Heart left ventricle (tissue), 16 donors: ENCODE data around the gene COPZ1. TPM values are rescaled to one million over a fixed set of nuclear protein-coding genes. Genes with fewer than 3 reads are reported as not detected.

Source experiments
- ATAC-seq, 4 donors: fragments of 200-7000 bp; cut with Tn5 transposase; one replicate each; pipeline ENCODE4 v1.9.1; 2020 to 2022; ENCODE audit warnings: moderate library complexity in 4 of 4, mild to moderate bottlenecking in 3 of 4, moderate number of reproducible peaks in 1 of 4
- DNase-seq, 5 donors: peaks; one replicate each; pipeline ENCODE4 v3.0.0-alpha.2; 2020
- H3K27ac ChIP-seq, 12 donors: fragments of 200-600 bp; sonication (generic) in 4 of 12; one replicate each; pipeline versions ENCODE4 v1.5.0 to v1.8.0; 2016 to 2022; ENCODE audit warnings: mild to moderate bottlenecking in 2 of 12
- H3K27me3 ChIP-seq, 9 donors: fragments of 200-600 bp; sonication (generic) in 2 of 9; one replicate each; pipeline versions ENCODE4 v1.5.1 to v1.8.0; 2016 to 2022; ENCODE audit warnings: mild to moderate bottlenecking in 3 of 9
- H3K36me3 ChIP-seq, 9 donors: fragments of 200-600 bp; sonication (generic) in 2 of 9; one replicate each; pipeline versions ENCODE4 v1.5.0 to v1.8.0; 2018 to 2022; ENCODE audit warnings: mild to moderate bottlenecking in 2 of 9
- H3K4me1 ChIP-seq, 12 donors: fragments of 200-600 bp; sonication (generic) in 4 of 12; one replicate each; pipeline versions ENCODE4 v1.5.0 to v1.8.0; 2016 to 2022; ENCODE audit warnings: mild to moderate bottlenecking in 3 of 12
- H3K4me3 ChIP-seq, 12 donors: fragments of 200-600 bp; sonication (generic) in 4 of 12; one replicate each; pipeline versions ENCODE4 v1.5.0 to v1.8.0; 2017 to 2022; ENCODE audit warnings: mild to moderate bottlenecking in 9 of 12, moderate library complexity in 4 of 12
- H3K9me3 ChIP-seq, 12 donors: fragments of 200-600 bp; sonication (generic) in 4 of 12; one replicate each; pipeline versions ENCODE4 v1.5.0 to v1.8.0; 2016 to 2022; ENCODE audit warnings: mild to moderate bottlenecking in 1 of 12
- CTCF ChIP-seq, 12 donors: fragments of 200-600 bp; sonication (generic) in 4 of 12; IDR thresholded peaks; one replicate each; pipeline versions ENCODE4 v1.5.0 to v1.8.0; 2018 to 2022; ENCODE audit warnings: antibody characterized with exemption in 12 of 12, mild to moderate bottlenecking in 5 of 12
- POLR2A ChIP-seq, 2 donors: fragments of 450-650 bp; IDR thresholded peaks; one replicate each; pipeline ENCODE4 v1.6.1; 2017; ENCODE audit warnings: antibody characterized with exemption in 2 of 2, mild to moderate bottlenecking in 2 of 2, moderate library complexity in 2 of 2
- WGBS, 4 donors: extraction: QIAGEN DNeasy Blood & Tissue Kit in 2 of 4; methylation state at CpG; one replicate each; pipeline versions ENCODE4 v1.1.5 to v1.1.7; 2013 to 2018; 5-methylcytosine and 5-hydroxymethylcytosine counted together
- intact Hi-C, 10 donors: fragments of 100-400 bp; cut with DNase I; formaldehyde crosslinking; loops; one replicate each; pipeline versions ENCODE4 v1.11.1 to v1.14.2; 2022
- long read RNA-seq, 3 donors: library from polyadenylated mRNA; unstranded; transcript quantifications; one replicate each; pipeline ENCODE4 v2.0.0, GENCODE V29; 2020 to 2021
- polyA plus RNA-seq, 2 donors: library from polyadenylated mRNA; stranded (reverse); fragments of 200-250 nt; gene quantifications; one replicate each; pipeline ENCODE4 v1.2.3, GENCODE V29; 2013
- total RNA-seq, 9 donors: library from RNA; depleted of rRNA in 2 of 9; stranded (reverse); fragments of >200 nt in 2 of 9; fragmentation: NEBNext Ultra II Directional in 3 of 9; extraction: Animal tissue kit (Norgen Biotek cat#: 25700) in 3 of 9; gene quantifications; one replicate each; pipeline versions ENCODE4 v1.1.0 to v1.2.4, GENCODE V29; 2016 to 2023
- donor health status: ischemic (EF 13 %, LVEDD 7.1; RV severe dilation, severe dysfunction).
- donor health status: healthy with polysubstance abuse.
- donor health status: DM: no; HTN: yes; CAD: no.
- donor health status: DM: no; HTN: no; CAD: no.
- donor health status: ischemic (EF 25% LVEDD 6.9; RV normal size, moderate dysfunction).
- donor health status: ischemic (EF 25% LVEDD 5.7; RV mildly dilated, moderate dysfunction).
- donor health status: healthy.
- donor health status: DM: yes; HTN: yes; CAD: no.
- donor health status: ischemic (EF 35%, LVEDD 5.7; RV mildly dilated, moderate dysfunction).
- donor health status: nonischemic (EF 11% LVEDD 7.7; RV severe dilation, severe dysfunction).
- donor health status: DM: yes; HTN: yes; CAD: no.
- donor health status: PGD.
- donor health status: ischemic (EF 29% LVEDD 5.4; RV normal size, mild dysfunction).
- donor health status: nonischemic (EF 23%, LVEDD 6.1; RV moderate dilation, normal function).

The COPZ1 gene
- 100 to 1,000 TPM; 112 to 146 (median 125) TPM for total RNA-seq
- polyA plus RNA-seq = 100 to 1,000 TPM in 1 of 2 donors, 10 to 100 TPM in 1; 77.3 to 142 TPM
- long read RNA-seq, donor 1, transcript COPZ1-201 (9 exons, 1,897 nt) = major isoform, 36 of 52 reads
- long read RNA-seq, donor 1, partial matches to known transcripts = 2 of 52 reads
- long read RNA-seq, donor 1, other reads (novel, unspliced or antisense) = 14 of 52 reads
- long read RNA-seq, donor 2, transcript COPZ1-201 (9 exons, 1,897 nt) = major isoform, 184 of 208 reads
- long read RNA-seq, donor 2, partial matches to known transcripts = 12 of 208 reads
- long read RNA-seq, donor 2, other reads (novel, unspliced or antisense) = 7 of 208 reads
- long read RNA-seq, donor 3, transcript COPZ1-201 (9 exons, 1,897 nt) = major isoform, 41 of 61 reads
- long read RNA-seq, donor 3, partial matches to known transcripts = 4 of 61 reads
- long read RNA-seq, donor 3, other reads (novel, unspliced or antisense) = 16 of 61 reads

- peak; percentile 98 to 99 (median 98) for ATAC-seq
- peak in 1 of 2 donors; percentile 50 for TF ChIP-seq POLR2A (IDR thresholded peaks at IDR 0.05)
- TF ChIP-seq CTCF (IDR thresholded peaks at IDR 0.05) = peak; percentile 58 to 88 (median 82)
- Histone ChIP-seq H3K4me3 (peak within 1 kb of the TSS; percentile 51 to 85 (median 75)), H3K36me3 (peaks cover 0 to 16% (median under 1%) of the 10 kb centered on the region in 9 donors), H3K4me1 (peaks cover 0 to 47% (median 30%) of the 10 kb centered on the region in 12 donors), H3K9me3 (no peaks in the 10 kb centered on the region), H3K27ac (peak within 1 kb of the TSS; percentile 50 to 88 (median 83)), H3K27me3 (no peaks in the 10 kb centered on the region)
- peak; percentile 94 to 95 (median 95) for DNase-seq
- WGBS, 4 donors = 1% methylated on average over 34 of the region's 34 CpGs
- intact Hi-C loops = loop anchor here in 6 of 10 donors (1.0 to 10.0 kb wide), 11 partner anchors 34 to 105 kb away; partner anchors contain the start of genes CBX5 (in 2 of the 6) and HNRNPA1 (in 2 of the 6)
Observed at GRCh38 chr12:54324617-54325441, at the start of gene COPZ1. TSS of gene COPZ1 (plus strand) at chr12:54325131. CDS start at chr12:54325164, 33 bp downstream.

- no peak for TF ChIP-seq POLR2A (IDR thresholded peaks at IDR 0.05)
- TF ChIP-seq CTCF (IDR thresholded peaks at IDR 0.05) = no peak
- Histone ChIP-seq H3K36me3 (peaks cover 0 to 24% (median 14%) of the 10 kb centered on the region in 9 donors), H3K9me3 (no peaks in the 10 kb centered on the region), H3K4me3 (no peak overlapping the region), H3K27me3 (no peaks in the 10 kb centered on the region), H3K27ac (no peak overlapping the region), H3K4me1 (peaks cover 0 to 31% (median 18%) of the 10 kb centered on the region in 12 donors)
- 84 to 93% (median 89%) methylated on average over 3 of the region's 3 CpGs for WGBS, 4 donors
- ATAC-seq (no peak), DNase-seq (no peak)
- intact Hi-C loops = no loop called here
Observed at GRCh38 chr12:54276368-54276767, 48.6 kb upstream of the COPZ1 start.

- H3K4me3 ChIP-seq = peak overlapping the region in 7 of 12 donors; percentile 61 to 93 (median 80)
- H3K9me3 ChIP-seq = no peaks in the 10 kb centered on the region
- intact Hi-C loops = loop anchor here in 2 of 10 donors (2.0 kb wide), 3 partner anchors 17 to 47 kb away; partner anchors contain the start of gene COPZ1 (in 1 of the 2)
- peaks cover 0 to 30% (median 27%) of the 10 kb centered on the region in 9 donors for H3K36me3 ChIP-seq
- H3K27me3 ChIP-seq = no peaks in the 10 kb centered on the region
- DNase-seq (no peak), ATAC-seq (no peak)
- H3K27ac ChIP-seq = peak overlapping the region in 10 of 12 donors; percentile 87 to 99 (median 94)
- TF ChIP-seq POLR2A (IDR thresholded peaks at IDR 0.05) = no peak
- no peak for TF ChIP-seq CTCF (IDR thresholded peaks at IDR 0.05)
- WGBS, 4 donors = 23 to 41% (median 33%) methylated on average over 2 to 5 of the region's 5 CpGs
- peaks cover 0 to 46% (median 33%) of the 10 kb centered on the region in 12 donors for H3K4me1 ChIP-seq
Observed at GRCh38 chr12:54277823-54278276, 47.1 kb upstream of the COPZ1 start.
